SK-N-SH (cell line): Measurements from ENCODE around the gene ZNF587. TPM values are rescaled to one million over a fixed set of nuclear protein-coding genes. Genes with fewer than 3 reads are reported as not detected.

ENCODE experiments used
- CTCF ChIA-PET: fragments of 300-600, 350-600 bp; formaldehyde crosslinking; extraction: SDS; loops from one replicate; lab custom pipeline; 2021; lab: Yijun Ruan, JAX
- POLR2A ChIA-PET: fragments of 350-600 bp; sonication (Branson Sonifier 250); formaldehyde crosslinking; extraction: SDS; loops from one replicate; lab custom pipeline; 2020; ENCODE audit warnings: antibody characterized with exemption, inconsistent platforms; lab: Yijun Ruan, JAX
- DNase-seq: peaks from one replicate; pipeline ENCODE4 v3.0.0; 2012
- H2AFZ ChIP-seq: fragments of 200-600 bp; sonication (generic); 2 replicates; pipeline ENCODE4 v1.8.1; 2016; ENCODE audit warnings: antibody characterized with exemption, mild to moderate bottlenecking, low read depth
- H3F3A ChIP-seq: fragments of 200-600 bp; sonication (generic); replicated peaks from 2 replicates; pipeline ENCODE3; 2016; ENCODE audit warnings: antibody characterized with exemption, mild to moderate bottlenecking; ENCODE audit not compliant: insufficient read depth
- H3K27ac ChIP-seq, 2 experiments: fragments of 200-500 bp in 1 of 2; fragments of 200-600 bp in 1 of 2; sonication (Bioruptor generic) in 1 of 2; sonication (generic), shearing (Covaris generic) in 1 of 2; 2 replicates each; pipeline versions ENCODE4 v1.5.1 to v1.6.1; 2014 to 2016; ENCODE audit warnings: low read depth in 2 of 2, inconsistent platforms in 1 of 2, low read length in 1 of 2, mild to moderate bottlenecking in 1 of 2, mixed read lengths in 1 of 2
- H3K27me3 ChIP-seq: fragments of 200-600 bp; sonication (generic), shearing (Covaris generic); 2 replicates; pipeline ENCODE4 v1.6.1; 2016; ENCODE audit warnings: mixed run types; ENCODE audit not compliant: insufficient read depth
- H3K36me3 ChIP-seq, 2 experiments: fragments of 200-500 bp in 1 of 2; fragments of 200-600 bp in 1 of 2; sonication (Bioruptor generic) in 1 of 2; sonication (generic) in 1 of 2; replicated peaks in 1 of 2; 2 replicates each; pipeline versions ENCODE3 to v1.5.1; 2014 to 2016; ENCODE audit warnings: low read length in 1 of 2, mild to moderate bottlenecking in 1 of 2; ENCODE audit not compliant: insufficient read depth in 2 of 2, control insufficient read depth in 1 of 2
- H3K4me1 ChIP-seq, 2 experiments: fragments of 200-500 bp in 1 of 2; fragments of 200-600 bp in 1 of 2; sonication (Bioruptor generic) in 1 of 2; sonication (generic), shearing (Covaris generic) in 1 of 2; 2 replicates each; pipeline versions ENCODE4 v1.5.1 to v1.6.1; 2014 to 2016; ENCODE audit warnings: low read depth in 1 of 2, low read length in 1 of 2, mixed run types in 1 of 2; ENCODE audit not compliant: insufficient read depth in 2 of 2, control insufficient read depth in 1 of 2
- H3K4me2 ChIP-seq: fragments of 200-600 bp; sonication (generic), shearing (Covaris generic); 2 replicates; pipeline ENCODE4 v1.6.1; 2017; ENCODE audit warnings: mixed run types
- H3K4me3 ChIP-seq, 2 experiments: fragments of 200-500 bp in 1 of 2; fragments of 200-600 bp in 1 of 2; sonication (Bioruptor generic) in 1 of 2; sonication (generic), shearing (Covaris generic) in 1 of 2; 2 replicates each; pipeline versions ENCODE4 v1.5.1 to v1.8.1; 2014 to 2016; ENCODE audit warnings: low read depth in 2 of 2, inconsistent platforms in 1 of 2, low read length in 1 of 2, mild to moderate bottlenecking in 1 of 2, mixed read lengths in 1 of 2, moderate library complexity in 1 of 2
- H3K79me2 ChIP-seq: fragments of 200-600 bp; sonication (generic); 2 replicates; pipeline ENCODE4 v1.8.1; 2017; ENCODE audit warnings: mild to moderate bottlenecking; ENCODE audit not compliant: insufficient read depth
- H3K9ac ChIP-seq: fragments of 200-600 bp; sonication (generic); 2 replicates; pipeline ENCODE4 v1.6.1; 2017; ENCODE audit warnings: mixed run types
- H3K9me2 ChIP-seq: fragments of 200-600 bp; sonication (generic); 2 replicates; pipeline ENCODE4 v1.6.1; 2017; ENCODE audit warnings: mixed run types
- H3K9me3 ChIP-seq: fragments of 200-600 bp; sonication (generic); 2 replicates; pipeline ENCODE4 v1.6.1; 2017; ENCODE audit warnings: mixed run types, mild to moderate bottlenecking, moderate library complexity
- H4K20me1 ChIP-seq: fragments of 200-600 bp; sonication (generic); 2 replicates; pipeline ENCODE4 v1.6.1; 2017; ENCODE audit warnings: mild to moderate bottlenecking, mixed run types; ENCODE audit not compliant: insufficient read depth
- CTCF ChIP-seq: fragments of 200-600 bp; sonication (generic); IDR thresholded peaks from 2 replicates; pipeline ENCODE4 v1.6.1; 2017; ENCODE audit warnings: antibody characterized with exemption, mild to moderate bottlenecking, moderate library complexity
- ELF1 ChIP-seq: IDR thresholded peaks from 2 replicates; pipeline ENCODE4 v1.4.0; 2012
- EP300 ChIP-seq, 2 experiments: IDR thresholded peaks; 2 replicates each; pipeline versions ENCODE4 v1.4.0 to v1.6.1; 2012; ENCODE audit warnings: borderline replicate concordance in 1 of 2, low read depth in 1 of 2, low read length in 1 of 2
- FOSL2 ChIP-seq: IDR thresholded peaks from 2 replicates; pipeline ENCODE4 v1.4.0; 2012; ENCODE audit warnings: low read depth, mild to moderate bottlenecking, moderate library complexity, borderline replicate concordance
- FOXJ3 ChIP-seq: sonication (generic); formaldehyde crosslinking; IDR thresholded peaks from 2 replicates; pipeline ENCODE4 v1.5.1; 2020; ENCODE audit warnings: mild to moderate bottlenecking, missing genetic modification reagents
- FOXM1 ChIP-seq: IDR thresholded peaks from 2 replicates; pipeline ENCODE4 v1.4.0; 2012; ENCODE audit warnings: low read depth, mild to moderate bottlenecking
- JUND ChIP-seq: IDR thresholded peaks from 2 replicates; pipeline ENCODE4 v1.4.0; 2012
- MXI1 ChIP-seq: IDR thresholded peaks from 2 replicates; pipeline ENCODE4 v1.6.1; 2012; ENCODE audit warnings: mild to moderate bottlenecking, low read depth, low read length, improper control_type of control experiment
- NRF1 ChIP-seq: IDR thresholded peaks from 2 replicates; pipeline ENCODE4 v1.6.1; 2012; ENCODE audit warnings: low read depth, mild to moderate bottlenecking, low read length
- POLR2AphosphoS5 ChIP-seq: IDR thresholded peaks from 2 replicates; pipeline ENCODE4 v1.6.1; 2012; ENCODE audit warnings: low read depth, low read length
- RAD21 ChIP-seq: IDR thresholded peaks from 2 replicates; pipeline ENCODE4 v1.6.1; 2012; ENCODE audit warnings: mild to moderate bottlenecking, low read length
- REST ChIP-seq: IDR thresholded peaks from 2 replicates; pipeline ENCODE4 v1.6.1; 2012; ENCODE audit warnings: mild to moderate bottlenecking, low read depth, low read length, moderate library complexity
- RFX5 ChIP-seq: IDR thresholded peaks from 2 replicates; pipeline ENCODE4 v1.6.1; 2012; ENCODE audit warnings: mild to moderate bottlenecking, improper control_type of control experiment, low read length
- RXRA ChIP-seq: IDR thresholded peaks from 2 replicates; pipeline ENCODE4 v1.4.0; 2012; ENCODE audit warnings: low read depth, mild to moderate bottlenecking, borderline replicate concordance
- SIN3A ChIP-seq: IDR thresholded peaks from 2 replicates; pipeline ENCODE4 v1.6.1; 2012; ENCODE audit warnings: low read depth, mild to moderate bottlenecking, low read length, moderate library complexity, borderline replicate concordance
- TAF1 ChIP-seq: IDR thresholded peaks from 2 replicates; pipeline ENCODE4 v1.6.1; 2012; ENCODE audit warnings: low read depth, mild to moderate bottlenecking, low read length, moderate library complexity, borderline replicate concordance
- TCF12 ChIP-seq: IDR thresholded peaks from 2 replicates; pipeline ENCODE4 v1.4.0; 2012
- YY1 ChIP-seq: IDR thresholded peaks from 2 replicates; pipeline ENCODE4 v1.4.0; 2012; ENCODE audit warnings: low read depth, mild to moderate bottlenecking
- WGBS: methylation state at CpG from one replicate; pipeline ENCODE4 v1.1.6; 2017; ENCODE audit warnings: low lambda C conversion rate; 5-methylcytosine and 5-hydroxymethylcytosine counted together
- polyA plus RNA-seq, 3 experiments: library from polyadenylated mRNA; depleted of rRNA; stranded (reverse); fragments of >200 nt; gene quantifications; 2 replicates each; pipeline ENCODE4 v1.2.3, GENCODE V29; 2012
- TF ChIP-seq, protein P1 (sequence below): IDR thresholded peaks from 2 replicates; pipeline ENCODE4 v1.4.0; 2012; ENCODE audit warnings: low read depth, borderline replicate concordance
- TF ChIP-seq, protein P2 (sequence below): fragments of 150-350 bp; IDR thresholded peaks from 2 replicates; pipeline ENCODE4 v1.6.1; 2016; ENCODE audit warnings: mild to moderate bottlenecking, low read depth, low read length

The ZNF587 gene
- polyA plus RNA-seq, 1 of the 3 experiments (the other 2 are of a cell fraction), result 7.4 TPM

DNA sequence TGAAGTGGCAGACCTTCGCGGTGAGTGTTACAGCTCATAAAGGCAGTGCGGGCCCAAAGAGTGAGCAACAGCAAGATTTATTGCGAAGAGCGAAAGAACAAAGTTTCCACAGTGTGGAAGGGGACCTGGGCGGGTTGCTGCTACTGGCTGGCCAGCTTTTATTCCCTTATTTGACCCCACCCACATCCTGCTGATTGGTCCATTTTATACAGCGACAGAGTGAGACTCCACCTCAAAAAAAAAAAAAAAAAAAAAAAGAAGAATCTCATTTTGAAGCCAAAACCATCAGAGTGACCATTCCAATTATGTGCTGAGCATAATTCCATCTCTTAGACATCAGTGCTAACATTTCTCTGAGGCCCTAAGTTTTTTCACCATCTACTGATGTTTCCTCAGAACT is 33.0 kb upstream of the ZNF587 start:
- Histone ChIP-seq H4K20me1 (no peaks in the 10 kb centered on the region), H3K9ac (no peak overlapping the region), H3K9me2 (no peaks in the 10 kb centered on the region), H3K27ac (no peak overlapping the region), H3K36me3 (no peaks in the 10 kb centered on the region), H3F3A (no peaks in the 10 kb centered on the region), H3K4me2 (no peak overlapping the region), H3K9me3 (no peaks in the 10 kb centered on the region), H3K27me3 (no peaks in the 10 kb centered on the region), H3K4me3 (no peak overlapping the region), H3K79me2 (peaks cover 38% of the 10 kb centered on the region), H2AFZ (no peak overlapping the region), H3K4me1 (peaks cover 0 to 13% of the 10 kb centered on the region in 2 experiments; a peak in 2 of 4 replicates)
- ChIA-PET POLR2A (no interaction called here), CTCF (no interaction called here)
- 88% methylated on average over 7 of the region's 7 CpGs for WGBS
- TF ChIP-seq, protein P1, sequence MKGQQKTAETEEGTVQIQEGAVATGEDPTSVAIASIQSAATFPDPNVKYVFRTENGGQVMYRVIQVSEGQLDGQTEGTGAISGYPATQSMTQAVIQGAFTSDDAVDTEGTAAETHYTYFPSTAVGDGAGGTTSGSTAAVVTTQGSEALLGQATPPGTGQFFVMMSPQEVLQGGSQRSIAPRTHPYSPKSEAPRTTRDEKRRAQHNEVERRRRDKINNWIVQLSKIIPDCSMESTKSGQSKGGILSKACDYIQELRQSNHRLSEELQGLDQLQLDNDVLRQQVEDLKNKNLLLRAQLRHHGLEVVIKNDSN, result no peak
- TF ChIP-seq POLR2AphosphoS5 (no peak), CTCF (no peak), NRF1 (no peak), RAD21 (no peak), FOSL2 (no peak), MXI1 (no peak), TAF1 (no peak), JUND (no peak), ELF1 (no peak), SIN3A (no peak)
- no peak for DNase-seq

- Histone ChIP-seq H3K9me2 (no peaks in the 10 kb centered on the region), H3K9me3 (no peaks in the 10 kb centered on the region), H3K4me2 (no peak overlapping the region), H3F3A (no peaks in the 10 kb centered on the region), H4K20me1 (no peaks in the 10 kb centered on the region), H3K27ac (no peak overlapping the region), H2AFZ (no peak overlapping the region), H3K79me2 (peaks cover 51% of the 10 kb centered on the region), H3K36me3 (no peaks in the 10 kb centered on the region), H3K4me1 (peaks cover 0 to 13% of the 10 kb centered on the region in 2 experiments; a peak in 2 of 4 replicates), H3K27me3 (no peaks in the 10 kb centered on the region), H3K4me3 (no peak overlapping the region), H3K9ac (no peak overlapping the region)
- no peak for DNase-seq
- ChIA-PET CTCF (no interaction called here), POLR2A (no interaction called here)
- 93% methylated on average over 14 of the region's 14 CpGs for WGBS
- TF ChIP-seq MXI1 (no peak), RFX5 (no peak), YY1 (no peak), FOXM1 (no peak), NRF1 (no peak), EP300 (IDR thresholded peaks at IDR 0.05; ENCODE audit: borderline replicate concordance in 1 of 2, low read depth in 1 of 2, low read length in 1 of 2) (no peak), REST (no peak), RXRA (no peak), TCF12 (no peak), FOXJ3 (CRISPR knock-in tag) (no peak), POLR2AphosphoS5 (no peak)
- TF ChIP-seq, protein P2, sequence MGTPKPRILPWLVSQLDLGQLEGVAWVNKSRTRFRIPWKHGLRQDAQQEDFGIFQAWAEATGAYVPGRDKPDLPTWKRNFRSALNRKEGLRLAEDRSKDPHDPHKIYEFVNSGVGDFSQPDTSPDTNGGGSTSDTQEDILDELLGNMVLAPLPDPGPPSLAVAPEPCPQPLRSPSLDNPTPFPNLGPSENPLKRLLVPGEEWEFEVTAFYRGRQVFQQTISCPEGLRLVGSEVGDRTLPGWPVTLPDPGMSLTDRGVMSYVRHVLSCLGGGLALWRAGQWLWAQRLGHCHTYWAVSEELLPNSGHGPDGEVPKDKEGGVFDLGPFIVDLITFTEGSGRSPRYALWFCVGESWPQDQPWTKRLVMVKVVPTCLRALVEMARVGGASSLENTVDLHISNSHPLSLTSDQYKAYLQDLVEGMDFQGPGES, result no peak
These were observed 31.7 kb upstream of the ZNF587 start for GRCh38 chr19:57817976-57818375.
